NK-92 (cell line): Measurements from ENCODE around the gene OLFML2A.

Experiments used
- DNase-seq: peaks from one replicate; lab custom pipeline; 2025; ENCODE audit not compliant: unreplicated experiment; lab: John Stamatoyannopoulos, UW

Gene OLFML2A

GRCh38 chr9:124794902-124795491 lies 18.1 kb downstream of the OLFML2A start:
- no peak for DNase-seq

- no peak for DNase-seq
These were observed 19.0 kb downstream of the OLFML2A start for GRCh38 chr9:124795881-124796431.

- DNase-seq = no peak
These were observed 20.6 kb downstream of the OLFML2A start for GRCh38 chr9:124797343-124798103.

- DNase-seq = no peak
These were observed 22.5 kb downstream of the OLFML2A start for GRCh38 chr9:124799274-124800006.

- DNase-seq = no peak
These were observed 23.6 kb downstream of the OLFML2A start for GRCh38 chr9:124800306-124801259.

- DNase-seq = no peak
These were observed 24.4 kb downstream of the OLFML2A start for GRCh38 chr9:124801356-124801755.

- DNase-seq = no peak
These were observed 25.5 kb downstream of the OLFML2A start for GRCh38 chr9:124802426-124802825.

GRCh38 chr9:124803911-124804310 lies 27.0 kb downstream of the OLFML2A start:
- no peak for DNase-seq

GRCh38 chr9:124805186-124805585 lies 28.3 kb downstream of the OLFML2A start:
- no peak for DNase-seq

- no peak for DNase-seq
These were observed 31.5 kb downstream of the OLFML2A start for GRCh38 chr9:124808246-124808956.

GRCh38 chr9:124809211-124809610 lies 32.3 kb downstream of the OLFML2A start:
- DNase-seq = no peak

- no peak for DNase-seq
These were observed 33.0 kb downstream of the OLFML2A start for GRCh38 chr9:124809741-124810500.

- no peak for DNase-seq
These were observed 33.9 kb downstream of the OLFML2A start for GRCh38 chr9:124810663-124811355.

GRCh38 chr9:124812441-124812876 lies 35.5 kb downstream of the OLFML2A start:
- no peak for DNase-seq

- DNase-seq = no peak
These were observed 36.1 kb downstream of the OLFML2A start for GRCh38 chr9:124813041-124813440.

GRCh38 chr9:124813501-124814163 lies 36.7 kb downstream of the OLFML2A start:
- DNase-seq = no peak

GRCh38 chr9:124814164-124814535 lies 37.2 kb downstream of the OLFML2A start:
- DNase-seq = no peak

- DNase-seq = no peak
These were observed 38.7 kb downstream of the OLFML2A start for GRCh38 chr9:124815601-124816000.
